ENCODE measurements around the gene RFPL1.
A peak's percentile ranks its signal among the peaks of the same experiment; 100 is the strongest.
"Not testable (repeated sequence)": the region's sequence is repeated elsewhere in the genome, so short reads cannot be mapped to it uniquely, and the experiment has no call there.

The RFPL1 gene

GRCh38 chr22:29438283-29438682, at the start of gene RFPL1:
RFPL1 (plus strand) TSS chr22:29438583.
- H3K4me3 ChIP-seq (ENCODE audit: low read length); H3K27ac ChIP-seq (ENCODE audit: low read length); H3K4me1 ChIP-seq (ENCODE audit: control insufficient read depth, low read depth, low read length): not testable (repeated sequence)

DNA sequence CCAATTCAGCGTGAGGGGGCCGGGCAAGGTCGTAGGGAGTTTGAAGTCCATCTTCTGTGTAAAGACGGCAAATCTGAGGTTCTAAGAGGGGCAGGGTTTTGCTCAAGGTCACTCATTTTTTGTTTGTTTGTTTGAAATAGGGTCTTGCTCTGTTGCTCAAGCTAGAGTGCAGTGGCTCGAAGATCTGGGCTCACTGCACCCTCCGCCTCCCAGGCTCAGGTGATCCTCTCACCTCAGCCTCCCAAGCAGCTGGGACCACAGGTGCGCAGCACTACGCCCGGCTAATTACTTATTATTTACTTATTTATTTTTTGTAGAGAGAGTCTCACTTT, 49.7 kb upstream of the RFPL1 start:
- no peak overlapping the region for H3K27ac ChIP-seq (ENCODE audit: low read length)
- no peaks in the 10 kb centered on the region for H3K27me3 ChIP-seq (ENCODE audit: control insufficient read depth, insufficient read depth, low read length)
- no peaks in the 10 kb centered on the region for H3K9me3 ChIP-seq (ENCODE audit: control insufficient read depth, low read depth, low read length)
- H3K9ac ChIP-seq (ENCODE audit: low read length) = no peak overlapping the region
- H3K36me3 ChIP-seq (ENCODE audit: control insufficient read depth, low read depth, low read length) = no peaks in the 10 kb centered on the region
- H3K4me1 ChIP-seq (ENCODE audit: control insufficient read depth, low read depth, low read length) = peaks cover 4% of the 10 kb centered on the region
- H3K4me3 ChIP-seq (ENCODE audit: low read length) = peak overlapping the region; percentile 84

More at GRCh38 chr22:29438283-29438682, at the start of gene RFPL1:
- not testable (repeated sequence) for H3K9ac ChIP-seq (ENCODE audit: low read length); H3K27me3 ChIP-seq (ENCODE audit: control insufficient read depth, insufficient read depth, low read length); H3K9me3 ChIP-seq (ENCODE audit: control insufficient read depth, low read depth, low read length); H3K36me3 ChIP-seq (ENCODE audit: control insufficient read depth, low read depth, low read length)

- H3K27me3 ChIP-seq (ENCODE audit: control insufficient read depth, insufficient read depth, low read length) = no peaks in the 10 kb centered on the region
- H3K9me3 ChIP-seq (ENCODE audit: control insufficient read depth, low read depth, low read length) = no peaks in the 10 kb centered on the region
- H3K4me3 ChIP-seq (ENCODE audit: low read length) = no peak overlapping the region
- H3K27ac ChIP-seq (ENCODE audit: low read length) = no peak overlapping the region
- H3K4me1 ChIP-seq (ENCODE audit: control insufficient read depth, low read depth, low read length) = peaks cover 4% of the 10 kb centered on the region
- no peak overlapping the region for H3K9ac ChIP-seq (ENCODE audit: low read length)
- no peaks in the 10 kb centered on the region for H3K36me3 ChIP-seq (ENCODE audit: control insufficient read depth, low read depth, low read length)
Observed at GRCh38 chr22:29390270-29390669, 48.1 kb upstream of the RFPL1 start.

DNA sequence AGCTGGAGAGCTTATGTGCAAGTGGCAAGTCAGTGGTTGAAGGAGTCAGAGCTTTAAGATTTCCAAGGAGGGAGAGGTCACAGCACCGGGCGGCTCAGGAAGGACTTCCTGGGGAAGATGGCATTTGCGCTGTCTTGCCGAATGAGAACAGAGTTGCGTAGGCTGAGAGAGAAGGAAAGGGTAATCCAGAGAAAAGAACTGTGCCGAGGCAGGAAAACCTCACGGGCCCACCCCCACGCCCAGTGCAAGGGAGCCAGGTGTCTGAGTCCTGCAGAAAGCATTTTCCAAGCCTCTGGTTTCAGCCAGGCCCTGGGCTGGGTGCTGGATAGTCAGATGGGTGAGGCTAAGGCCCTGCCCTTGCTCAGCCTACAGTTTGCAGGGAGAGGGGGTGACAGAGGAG, 46.8 kb upstream of the RFPL1 start:
- no peak overlapping the region for H3K27ac ChIP-seq (ENCODE audit: low read length)
- no peaks in the 10 kb centered on the region for H3K27me3 ChIP-seq (ENCODE audit: control insufficient read depth, insufficient read depth, low read length)
- no peaks in the 10 kb centered on the region for H3K36me3 ChIP-seq (ENCODE audit: control insufficient read depth, low read depth, low read length)
- no peak overlapping the region for H3K4me3 ChIP-seq (ENCODE audit: low read length)
- no peaks in the 10 kb centered on the region for H3K9me3 ChIP-seq (ENCODE audit: control insufficient read depth, low read depth, low read length)
- H3K4me1 ChIP-seq (ENCODE audit: control insufficient read depth, low read depth, low read length) = peaks cover 4% of the 10 kb centered on the region
- no peak overlapping the region for H3K9ac ChIP-seq (ENCODE audit: low read length)

GRCh38 chr22:29393019-29393608, 45.3 kb upstream of the RFPL1 start:
- Histone ChIP-seq H3K9me3 (ENCODE audit: control insufficient read depth, low read depth, low read length) (no peaks in the 10 kb centered on the region), H3K4me3 (ENCODE audit: low read length) (no peak overlapping the region), H3K27me3 (ENCODE audit: control insufficient read depth, insufficient read depth, low read length) (no peaks in the 10 kb centered on the region), H3K4me1 (ENCODE audit: control insufficient read depth, low read depth, low read length) (no peaks in the 10 kb centered on the region), H3K27ac (ENCODE audit: low read length) (no peak overlapping the region), H3K9ac (ENCODE audit: low read length) (no peak overlapping the region), H3K36me3 (ENCODE audit: control insufficient read depth, low read depth, low read length) (no peaks in the 10 kb centered on the region)

- Histone ChIP-seq H3K4me3 (ENCODE audit: low read length) (no peak overlapping the region), H3K9me3 (ENCODE audit: control insufficient read depth, low read depth, low read length) (no peaks in the 10 kb centered on the region), H3K27ac (ENCODE audit: low read length) (no peak overlapping the region), H3K4me1 (ENCODE audit: control insufficient read depth, low read depth, low read length) (no peaks in the 10 kb centered on the region), H3K36me3 (ENCODE audit: control insufficient read depth, low read depth, low read length) (no peaks in the 10 kb centered on the region), H3K27me3 (ENCODE audit: control insufficient read depth, insufficient read depth, low read length) (no peaks in the 10 kb centered on the region), H3K9ac (ENCODE audit: low read length) (no peak overlapping the region)
Observed at GRCh38 chr22:29394931-29395581, 43.3 kb upstream of the RFPL1 start.

- Histone ChIP-seq H3K9me3 (ENCODE audit: control insufficient read depth, low read depth, low read length) (no peaks in the 10 kb centered on the region), H3K27me3 (ENCODE audit: control insufficient read depth, insufficient read depth, low read length) (no peaks in the 10 kb centered on the region), H3K36me3 (ENCODE audit: control insufficient read depth, low read depth, low read length) (no peaks in the 10 kb centered on the region), H3K4me3 (ENCODE audit: low read length) (no peak overlapping the region), H3K9ac (ENCODE audit: low read length) (no peak overlapping the region), H3K27ac (ENCODE audit: low read length) (no peak overlapping the region), H3K4me1 (ENCODE audit: control insufficient read depth, low read depth, low read length) (no peaks in the 10 kb centered on the region)
Observed at GRCh38 chr22:29396126-29396525, 42.3 kb upstream of the RFPL1 start.

DNA sequence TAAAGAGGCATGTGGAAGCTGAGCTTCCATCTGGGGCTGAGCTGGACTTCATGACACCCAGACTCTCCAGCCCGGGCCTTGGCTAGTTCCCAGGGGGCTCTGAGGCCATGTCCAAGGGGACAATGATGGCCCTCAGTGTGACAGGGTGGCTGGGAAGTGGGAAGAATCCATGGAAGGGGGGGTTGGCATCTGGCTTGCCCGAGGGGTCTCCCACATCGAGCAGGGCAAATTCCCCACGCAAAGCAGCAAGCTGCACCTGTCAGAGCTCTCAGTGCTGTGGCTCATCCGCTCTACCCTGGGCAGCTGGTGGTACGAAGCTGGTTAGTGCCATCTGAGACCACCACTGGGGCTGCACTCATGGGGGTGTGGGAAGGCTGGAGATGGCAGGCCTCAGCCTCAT, 40.6 kb upstream of the RFPL1 start:
- Histone ChIP-seq H3K4me1 (ENCODE audit: control insufficient read depth, low read depth, low read length) (no peaks in the 10 kb centered on the region), H3K27me3 (ENCODE audit: control insufficient read depth, insufficient read depth, low read length) (no peaks in the 10 kb centered on the region), H3K9ac (ENCODE audit: low read length) (no peak overlapping the region), H3K4me3 (ENCODE audit: low read length) (no peak overlapping the region), H3K9me3 (ENCODE audit: control insufficient read depth, low read depth, low read length) (no peaks in the 10 kb centered on the region), H3K36me3 (ENCODE audit: control insufficient read depth, low read depth, low read length) (no peaks in the 10 kb centered on the region), H3K27ac (ENCODE audit: low read length) (no peak overlapping the region)

DNA sequence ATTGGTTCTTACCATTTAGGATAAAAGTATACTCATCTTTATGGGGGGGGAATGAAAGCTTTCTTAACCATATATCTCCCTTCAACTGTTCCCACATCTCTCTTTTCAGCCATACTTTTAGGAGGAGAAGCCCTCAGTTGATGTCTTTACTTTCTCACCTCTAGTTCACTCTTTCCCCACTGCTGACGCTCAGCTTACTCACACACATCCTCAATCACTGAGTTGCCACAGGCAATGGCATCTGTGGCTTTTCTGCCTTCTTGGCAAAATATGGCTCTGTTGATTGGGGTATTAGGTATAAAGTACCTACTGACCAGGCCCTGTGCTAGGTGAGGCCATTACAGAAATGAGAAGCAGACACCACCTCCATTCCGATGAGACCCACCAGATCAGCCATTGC, 37.8 kb upstream of the RFPL1 start:
- H3K9ac ChIP-seq (ENCODE audit: low read length) = no peak overlapping the region
- H3K4me3 ChIP-seq (ENCODE audit: low read length) = no peak overlapping the region
- no peaks in the 10 kb centered on the region for H3K27me3 ChIP-seq (ENCODE audit: control insufficient read depth, insufficient read depth, low read length)
- H3K9me3 ChIP-seq (ENCODE audit: control insufficient read depth, low read depth, low read length) = no peaks in the 10 kb centered on the region
- H3K36me3 ChIP-seq (ENCODE audit: control insufficient read depth, low read depth, low read length) = no peaks in the 10 kb centered on the region
- no peak overlapping the region for H3K27ac ChIP-seq (ENCODE audit: low read length)
- no peaks in the 10 kb centered on the region for H3K4me1 ChIP-seq (ENCODE audit: control insufficient read depth, low read depth, low read length)

DNA sequence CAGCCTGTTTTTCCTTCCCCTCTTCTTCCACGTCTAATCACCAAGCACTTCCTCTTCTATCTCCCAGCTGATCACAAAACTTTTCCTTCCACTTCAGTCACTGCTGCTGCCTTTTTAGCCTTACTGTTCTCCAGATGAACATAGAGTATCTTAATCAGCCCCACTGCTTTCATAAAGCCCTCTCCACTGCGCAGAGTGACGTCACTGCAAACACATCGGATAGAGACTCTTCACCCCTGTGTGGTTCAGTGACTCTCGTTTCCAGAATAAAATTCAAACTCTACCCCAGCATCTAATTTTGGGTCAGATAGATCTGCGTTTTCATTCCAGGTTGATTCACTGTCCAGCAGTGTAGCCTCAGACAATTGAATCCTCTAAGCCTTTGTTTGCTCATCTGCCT, 36.8 kb upstream of the RFPL1 start:
- not testable (repeated sequence) for H3K9me3 ChIP-seq (ENCODE audit: control insufficient read depth, low read depth, low read length); H3K4me3 ChIP-seq (ENCODE audit: low read length); H3K9ac ChIP-seq (ENCODE audit: low read length); H3K4me1 ChIP-seq (ENCODE audit: control insufficient read depth, low read depth, low read length); H3K27ac ChIP-seq (ENCODE audit: low read length); H3K36me3 ChIP-seq (ENCODE audit: control insufficient read depth, low read depth, low read length); H3K27me3 ChIP-seq (ENCODE audit: control insufficient read depth, insufficient read depth, low read length)

DNA sequence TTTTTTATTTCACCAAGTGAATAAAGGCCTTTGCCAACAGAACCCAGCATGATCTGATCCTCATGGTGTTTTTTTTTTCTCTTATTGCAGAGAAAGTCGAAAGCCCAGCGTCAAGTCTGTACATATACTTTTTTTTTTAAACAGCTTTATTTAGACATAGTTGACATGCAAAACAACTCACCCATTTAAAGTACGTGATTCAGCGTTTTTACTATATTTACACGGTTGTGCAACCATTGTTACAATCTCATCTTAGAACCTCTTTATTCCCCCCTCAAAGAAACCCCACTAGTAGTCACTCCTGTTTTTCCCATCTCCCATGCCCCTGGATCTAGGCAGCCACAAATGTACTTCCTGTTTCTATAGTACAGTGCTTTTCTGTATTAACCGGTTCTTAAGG, 29.4 kb upstream of the RFPL1 start:
- Histone ChIP-seq H3K9ac (ENCODE audit: low read length) (no peak overlapping the region), H3K36me3 (ENCODE audit: control insufficient read depth, low read depth, low read length) (no peaks in the 10 kb centered on the region), H3K4me1 (ENCODE audit: control insufficient read depth, low read depth, low read length) (no peaks in the 10 kb centered on the region), H3K27me3 (ENCODE audit: control insufficient read depth, insufficient read depth, low read length) (no peaks in the 10 kb centered on the region), H3K9me3 (ENCODE audit: control insufficient read depth, low read depth, low read length) (no peaks in the 10 kb centered on the region), H3K4me3 (ENCODE audit: low read length) (no peak overlapping the region), H3K27ac (ENCODE audit: low read length) (no peak overlapping the region)

DNA sequence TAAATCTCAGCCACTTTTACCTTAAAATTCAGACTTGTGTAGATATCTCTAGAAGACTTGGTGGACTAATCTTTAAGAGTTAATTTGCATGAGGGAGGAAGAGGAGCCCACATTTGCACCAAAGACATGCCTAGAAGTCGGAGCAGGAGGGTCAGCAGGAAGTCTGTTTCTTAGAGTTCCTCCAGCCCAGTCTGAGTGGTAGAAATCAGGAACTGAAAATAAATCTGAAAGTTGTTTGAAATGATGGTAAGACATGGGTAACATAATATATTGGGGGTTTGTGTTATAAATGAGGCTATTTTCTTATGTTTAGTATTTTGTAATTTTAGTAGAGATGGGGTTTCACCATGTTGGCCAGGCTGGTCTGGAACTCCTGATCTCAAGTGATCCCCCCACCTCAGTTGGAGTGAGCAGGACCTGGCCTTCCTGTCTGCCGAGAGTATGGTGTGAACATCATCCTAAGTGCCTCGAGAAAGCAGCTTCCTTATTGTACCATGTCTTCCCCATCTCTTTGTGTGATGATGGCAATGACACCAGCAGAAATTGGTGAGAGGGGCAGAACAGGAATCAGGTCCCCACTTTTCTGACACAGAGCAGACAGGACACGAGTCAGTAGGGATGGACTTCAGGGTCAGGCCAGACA, 26.7 kb upstream of the RFPL1 start:
- H3K27ac ChIP-seq (ENCODE audit: low read length); H3K4me3 ChIP-seq (ENCODE audit: low read length); H3K9ac ChIP-seq (ENCODE audit: low read length): not testable (repeated sequence)

More for the DNA sequence above, 26.7 kb upstream of the RFPL1 start:
- H3K9me3 ChIP-seq (ENCODE audit: control insufficient read depth, low read depth, low read length); H3K27me3 ChIP-seq (ENCODE audit: control insufficient read depth, insufficient read depth, low read length); H3K36me3 ChIP-seq (ENCODE audit: control insufficient read depth, low read depth, low read length); H3K4me1 ChIP-seq (ENCODE audit: control insufficient read depth, low read depth, low read length): not testable (repeated sequence)

Measured in iPS-18a (cell line).